Measurements from ENCODE around the gene UGT1A7.

The UGT1A7 gene

GRCh38 chr2:233793465-233794127, 111.9 kb downstream of the UGT1A7 start:
- H3K9ac ChIP-seq (ENCODE audit: low read depth in 1 of 2, low read length in 2 of 2), result no peak overlapping the region
- H3K36me3 ChIP-seq (ENCODE audit: control insufficient read depth in 1 of 2, insufficient read depth in 2 of 2, low read length in 2 of 2), result no peaks in the 10 kb centered on the region
- no peaks in the 10 kb centered on the region for H3K9me3 ChIP-seq (ENCODE audit: control insufficient read depth in 1 of 2, low read length in 2 of 2)
- no peak overlapping the region for H3K27ac ChIP-seq (ENCODE audit: low read depth, low read length)
- H3K4me3 ChIP-seq (ENCODE audit: low read depth in 1 of 2, low read length in 2 of 2), result no peak overlapping the region
- H3K4me1 ChIP-seq (ENCODE audit: control insufficient read depth in 1 of 2, insufficient read depth in 2 of 2, low read length in 2 of 2), result peaks cover 0 to 7% of the 10 kb centered on the region in 2 donors
- H3K27me3 ChIP-seq (ENCODE audit: control insufficient read depth in 1 of 2, insufficient read depth in 2 of 2, low read length in 2 of 2), result no peaks in the 10 kb centered on the region

- Histone ChIP-seq H3K27ac (ENCODE audit: low read depth, low read length) (no peak overlapping the region), H3K9me3 (ENCODE audit: control insufficient read depth in 1 of 2, low read length in 2 of 2) (no peaks in the 10 kb centered on the region)
Measured at GRCh38 chr2:233794128-233794658, 112.5 kb downstream of the UGT1A7 start.

GRCh38 chr2:233795735-233796171, 114.1 kb downstream of the UGT1A7 start:
- no peak overlapping the region for H3K27ac ChIP-seq (ENCODE audit: low read depth, low read length)
- peaks cover 0 to 7% of the 10 kb centered on the region in 2 donors for H3K4me1 ChIP-seq (ENCODE audit: control insufficient read depth in 1 of 2, insufficient read depth in 2 of 2, low read length in 2 of 2)
- no peaks in the 10 kb centered on the region for H3K36me3 ChIP-seq (ENCODE audit: control insufficient read depth in 1 of 2, insufficient read depth in 2 of 2, low read length in 2 of 2)
- H3K9me3 ChIP-seq (ENCODE audit: control insufficient read depth in 1 of 2, low read length in 2 of 2), result no peaks in the 10 kb centered on the region
- H3K27me3 ChIP-seq (ENCODE audit: control insufficient read depth in 1 of 2, insufficient read depth in 2 of 2, low read length in 2 of 2), result no peaks in the 10 kb centered on the region
- no peak overlapping the region for H3K9ac ChIP-seq (ENCODE audit: low read depth in 1 of 2, low read length in 2 of 2)
- no peak overlapping the region for H3K4me3 ChIP-seq (ENCODE audit: low read depth in 1 of 2, low read length in 2 of 2)

More at GRCh38 chr2:233794128-233794658, 112.5 kb downstream of the UGT1A7 start:
- Histone ChIP-seq H3K27me3 (ENCODE audit: control insufficient read depth in 1 of 2, insufficient read depth in 2 of 2, low read length in 2 of 2) (no peaks in the 10 kb centered on the region), H3K9ac (ENCODE audit: low read depth in 1 of 2, low read length in 2 of 2) (no peak overlapping the region), H3K4me1 (ENCODE audit: control insufficient read depth in 1 of 2, insufficient read depth in 2 of 2, low read length in 2 of 2) (peaks cover 0 to 7% of the 10 kb centered on the region in 2 donors), H3K36me3 (ENCODE audit: control insufficient read depth in 1 of 2, insufficient read depth in 2 of 2, low read length in 2 of 2) (no peaks in the 10 kb centered on the region), H3K4me3 (ENCODE audit: low read depth in 1 of 2, low read length in 2 of 2) (no peak overlapping the region)

- H3K27me3 ChIP-seq (ENCODE audit: control insufficient read depth in 1 of 2, insufficient read depth in 2 of 2, low read length in 2 of 2), result no peaks in the 10 kb centered on the region
- H3K27ac ChIP-seq (ENCODE audit: low read depth, low read length), result no peak overlapping the region
- peaks cover 0 to 7% of the 10 kb centered on the region in 2 donors for H3K4me1 ChIP-seq (ENCODE audit: control insufficient read depth in 1 of 2, insufficient read depth in 2 of 2, low read length in 2 of 2)
- H3K9me3 ChIP-seq (ENCODE audit: control insufficient read depth in 1 of 2, low read length in 2 of 2), result no peaks in the 10 kb centered on the region
- no peak overlapping the region for H3K9ac ChIP-seq (ENCODE audit: low read depth in 1 of 2, low read length in 2 of 2)
- H3K4me3 ChIP-seq (ENCODE audit: low read depth in 1 of 2, low read length in 2 of 2), result no peak overlapping the region
- no peaks in the 10 kb centered on the region for H3K36me3 ChIP-seq (ENCODE audit: control insufficient read depth in 1 of 2, insufficient read depth in 2 of 2, low read length in 2 of 2)
Measured at GRCh38 chr2:233796254-233796653, 114.6 kb downstream of the UGT1A7 start.

DNA sequence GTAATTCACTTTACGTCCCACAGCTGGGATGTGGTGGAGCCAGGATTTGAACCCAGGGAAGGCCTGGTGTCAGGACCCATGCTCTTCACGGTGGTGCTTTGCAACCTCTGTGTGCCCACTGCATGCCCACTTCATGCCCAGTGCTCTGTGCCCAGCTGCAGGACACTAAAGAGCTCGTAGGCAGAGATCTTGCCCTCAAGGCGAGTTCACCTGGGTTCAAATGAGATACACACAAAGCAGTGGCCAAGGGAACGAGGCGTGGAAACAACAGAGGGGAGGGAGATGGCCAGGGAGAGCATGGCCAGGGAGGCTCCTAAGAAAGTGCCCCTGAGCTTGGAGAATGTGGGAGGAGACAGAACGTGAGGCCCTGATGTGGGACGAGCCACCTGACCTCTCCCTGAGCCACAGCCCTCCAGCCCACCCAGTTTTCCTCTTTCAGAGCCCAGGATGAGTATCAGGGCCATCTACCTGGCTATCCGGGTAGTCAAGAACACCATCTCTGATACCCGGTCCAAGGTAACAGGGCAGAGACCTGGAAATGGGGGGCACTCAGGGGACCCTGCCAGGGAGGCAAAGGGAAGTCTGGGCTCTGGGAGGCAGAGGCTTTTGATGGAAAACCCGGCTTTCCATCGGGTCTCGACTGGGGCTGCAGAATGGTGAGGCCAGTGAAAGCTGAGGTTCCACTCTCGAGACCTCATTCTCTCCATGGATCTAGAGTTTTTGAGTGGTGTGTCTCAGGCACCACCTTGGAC, 116.8 kb downstream of the UGT1A7 start:
- Histone ChIP-seq H3K9me3 (ENCODE audit: control insufficient read depth in 1 of 2, low read length in 2 of 2) (no peaks in the 10 kb centered on the region), H3K4me1 (ENCODE audit: control insufficient read depth in 1 of 2, insufficient read depth in 2 of 2, low read length in 2 of 2) (peaks cover 0 to 3% of the 10 kb centered on the region in 2 donors), H3K27me3 (ENCODE audit: control insufficient read depth in 1 of 2, insufficient read depth in 2 of 2, low read length in 2 of 2) (no peaks in the 10 kb centered on the region), H3K9ac (ENCODE audit: low read depth in 1 of 2, low read length in 2 of 2) (no peak overlapping the region), H3K4me3 (ENCODE audit: low read depth in 1 of 2, low read length in 2 of 2) (no peak overlapping the region), H3K27ac (ENCODE audit: low read depth, low read length) (no peak overlapping the region), H3K36me3 (ENCODE audit: control insufficient read depth in 1 of 2, insufficient read depth in 2 of 2, low read length in 2 of 2) (no peaks in the 10 kb centered on the region)

DNA sequence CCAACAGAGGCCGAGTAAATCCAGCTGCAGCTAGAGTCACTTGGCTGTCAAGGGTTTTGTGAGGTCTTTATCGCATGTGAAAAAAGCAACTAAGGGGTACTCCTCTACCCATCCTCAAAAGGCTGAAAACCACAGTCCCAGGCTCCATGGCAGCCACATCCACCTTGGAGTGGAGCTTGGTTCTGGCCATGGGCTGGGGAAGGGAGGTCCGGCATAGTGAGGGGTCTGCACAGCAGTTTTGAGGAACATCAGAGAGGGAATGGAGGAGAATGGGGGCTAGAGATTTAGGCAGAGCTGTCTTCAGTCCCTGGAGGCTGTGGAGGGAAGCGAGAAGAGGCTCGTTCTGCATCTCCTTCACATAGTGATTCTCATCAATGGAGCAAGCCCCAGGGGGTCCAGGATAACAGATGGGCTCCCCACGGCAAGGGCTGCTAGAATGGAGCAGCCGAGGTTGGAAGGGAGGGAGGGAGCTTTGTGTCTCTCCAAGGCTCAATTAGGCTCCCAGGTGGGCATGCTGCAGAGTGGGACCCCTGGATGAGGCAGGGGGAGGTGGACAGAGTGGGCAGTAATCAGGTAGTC, 117.5 kb downstream of the UGT1A7 start:
- Histone ChIP-seq H3K27me3 (ENCODE audit: control insufficient read depth in 1 of 2, insufficient read depth in 2 of 2, low read length in 2 of 2) (no peaks in the 10 kb centered on the region), H3K36me3 (ENCODE audit: control insufficient read depth in 1 of 2, insufficient read depth in 2 of 2, low read length in 2 of 2) (no peaks in the 10 kb centered on the region), H3K9me3 (ENCODE audit: control insufficient read depth in 1 of 2, low read length in 2 of 2) (no peaks in the 10 kb centered on the region), H3K9ac (ENCODE audit: low read depth in 1 of 2, low read length in 2 of 2) (no peak overlapping the region), H3K27ac (ENCODE audit: low read depth, low read length) (no peak overlapping the region), H3K4me1 (ENCODE audit: control insufficient read depth in 1 of 2, insufficient read depth in 2 of 2, low read length in 2 of 2) (no peaks in the 10 kb centered on the region), H3K4me3 (ENCODE audit: low read depth in 1 of 2, low read length in 2 of 2) (no peak overlapping the region)

DNA sequence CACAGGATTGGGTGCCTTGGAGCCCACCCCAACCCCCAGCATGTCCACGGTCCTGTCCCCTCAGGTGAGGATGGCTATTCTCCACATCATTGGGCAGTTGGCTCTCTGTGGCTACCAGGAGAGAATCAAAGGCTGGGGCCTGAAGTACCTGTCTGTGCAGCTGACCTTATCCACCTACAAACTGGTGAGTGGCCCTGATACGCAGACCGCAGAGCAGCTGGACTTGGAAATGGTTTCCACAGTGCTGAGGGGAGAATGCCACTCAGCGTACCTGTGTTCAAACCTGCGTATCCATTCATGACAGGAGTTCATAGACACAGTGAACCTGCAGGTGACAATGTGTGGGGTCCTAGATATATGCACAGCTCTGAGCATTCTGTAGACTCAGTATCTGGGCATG, 118.0 kb downstream of the UGT1A7 start:
- H3K27me3 ChIP-seq (ENCODE audit: control insufficient read depth in 1 of 2, insufficient read depth in 2 of 2, low read length in 2 of 2), result no peaks in the 10 kb centered on the region
- H3K4me1 ChIP-seq (ENCODE audit: control insufficient read depth in 1 of 2, insufficient read depth in 2 of 2, low read length in 2 of 2), result no peaks in the 10 kb centered on the region
- no peaks in the 10 kb centered on the region for H3K36me3 ChIP-seq (ENCODE audit: control insufficient read depth in 1 of 2, insufficient read depth in 2 of 2, low read length in 2 of 2)
- no peaks in the 10 kb centered on the region for H3K9me3 ChIP-seq (ENCODE audit: control insufficient read depth in 1 of 2, low read length in 2 of 2)
- no peak overlapping the region for H3K4me3 ChIP-seq (ENCODE audit: low read depth in 1 of 2, low read length in 2 of 2)
- no peak overlapping the region for H3K9ac ChIP-seq (ENCODE audit: low read depth in 1 of 2, low read length in 2 of 2)
- no peak overlapping the region for H3K27ac ChIP-seq (ENCODE audit: low read depth, low read length)

DNA sequence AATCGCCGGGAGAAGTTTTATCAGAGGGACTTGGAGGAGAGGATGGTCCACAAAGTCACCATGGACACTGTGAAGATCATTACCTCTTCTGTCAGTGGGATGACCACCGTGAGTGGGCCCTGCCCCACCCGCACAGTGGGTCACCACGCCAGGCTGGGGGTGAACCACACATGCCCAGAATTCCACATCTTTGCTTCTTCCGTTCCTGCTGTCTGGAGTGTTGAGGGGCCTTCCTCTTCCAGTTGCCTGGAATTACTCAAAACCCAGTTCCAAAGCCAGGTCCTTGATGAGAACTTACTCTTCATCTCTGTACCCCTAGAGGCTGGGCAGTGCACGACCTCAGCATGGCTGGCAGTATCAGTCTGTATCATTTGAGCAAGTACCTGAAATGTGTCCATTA, 118.5 kb downstream of the UGT1A7 start:
- Histone ChIP-seq H3K36me3 (ENCODE audit: control insufficient read depth in 1 of 2, insufficient read depth in 2 of 2, low read length in 2 of 2) (no peaks in the 10 kb centered on the region), H3K9me3 (ENCODE audit: control insufficient read depth in 1 of 2, low read length in 2 of 2) (no peaks in the 10 kb centered on the region), H3K4me3 (ENCODE audit: low read depth in 1 of 2, low read length in 2 of 2) (no peak overlapping the region), H3K27ac (ENCODE audit: low read depth, low read length) (no peak overlapping the region), H3K9ac (ENCODE audit: low read depth in 1 of 2, low read length in 2 of 2) (no peak overlapping the region), H3K4me1 (ENCODE audit: control insufficient read depth in 1 of 2, insufficient read depth in 2 of 2, low read length in 2 of 2) (no peaks in the 10 kb centered on the region), H3K27me3 (ENCODE audit: control insufficient read depth in 1 of 2, insufficient read depth in 2 of 2, low read length in 2 of 2) (no peaks in the 10 kb centered on the region)

DNA sequence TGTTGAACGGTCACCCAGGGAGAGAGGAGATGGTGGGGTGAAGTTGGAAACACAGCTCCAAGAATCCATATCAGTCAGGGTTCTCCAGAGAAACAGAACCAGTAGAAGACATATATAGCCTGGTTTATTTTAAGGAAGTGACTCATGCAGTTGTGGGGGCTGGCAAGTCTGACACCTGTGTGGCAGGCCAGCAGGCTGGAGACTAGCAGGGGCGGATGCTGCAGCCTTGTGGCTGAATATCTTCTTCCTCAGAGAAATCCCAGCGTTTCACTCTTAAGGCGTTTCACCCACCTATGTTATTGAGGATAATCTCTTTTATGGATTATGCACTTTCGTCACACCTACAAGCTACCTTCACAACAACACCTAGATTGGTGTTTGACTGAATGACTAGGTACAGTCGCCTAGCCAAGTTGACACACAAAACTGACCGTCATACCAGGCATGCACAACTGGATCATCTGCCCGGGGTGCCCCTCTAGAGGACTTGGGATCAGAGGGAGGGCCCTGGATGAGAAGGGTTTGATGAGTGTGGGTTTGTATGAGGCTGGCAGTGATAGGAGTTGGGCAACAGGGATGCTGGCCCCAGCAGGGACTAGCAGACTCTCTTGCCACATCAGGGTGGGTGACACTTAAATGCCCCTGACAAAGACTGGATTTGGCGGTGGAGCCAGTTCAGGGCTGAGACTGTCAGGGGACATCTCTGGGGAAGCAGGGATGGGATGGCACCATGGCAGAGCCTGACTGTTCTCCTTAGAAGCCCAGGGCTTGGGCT, 119.8 kb downstream of the UGT1A7 start:
- no peaks in the 10 kb centered on the region for H3K4me1 ChIP-seq (ENCODE audit: control insufficient read depth in 1 of 2, insufficient read depth in 2 of 2, low read length in 2 of 2)
- H3K9ac ChIP-seq (ENCODE audit: low read depth in 1 of 2, low read length in 2 of 2), result no peak overlapping the region
- H3K4me3 ChIP-seq (ENCODE audit: low read depth in 1 of 2, low read length in 2 of 2), result no peak overlapping the region
- H3K27me3 ChIP-seq (ENCODE audit: control insufficient read depth in 1 of 2, insufficient read depth in 2 of 2, low read length in 2 of 2), result no peaks in the 10 kb centered on the region
- H3K27ac ChIP-seq (ENCODE audit: low read depth, low read length), result no peak overlapping the region
- no peaks in the 10 kb centered on the region for H3K9me3 ChIP-seq (ENCODE audit: control insufficient read depth in 1 of 2, low read length in 2 of 2)
- no peaks in the 10 kb centered on the region for H3K36me3 ChIP-seq (ENCODE audit: control insufficient read depth in 1 of 2, insufficient read depth in 2 of 2, low read length in 2 of 2)

All from duodenal mucosa (tissue), 2 donors.